Dendritic cell treated with granulocyte-macrophage colony-stimulating factor and Interleukin-4, amounts not matched to agents 40 ng/mL and 50 ng/mL, for 4 days (primary cell): ENCODE results near the gene CACNA2D1.
"Not testable (repeated sequence)": the region's sequence is repeated elsewhere in the genome, so short reads cannot be mapped to it uniquely, and the experiment has no call there.

Source experiments
- H3K27ac Mint-ChIP-seq: one replicate; pipeline ENCODE4 v1.8.0; 2022; ENCODE audit warnings: mild to moderate bottlenecking, mixed read lengths
- H3K27me3 Mint-ChIP-seq: one replicate; pipeline ENCODE4 v1.8.0; 2022; ENCODE audit warnings: mild to moderate bottlenecking, mixed read lengths
- H3K36me3 Mint-ChIP-seq: one replicate; pipeline ENCODE4 v1.8.0; 2022; ENCODE audit warnings: low read depth, mixed read lengths
- H3K4me1 Mint-ChIP-seq: one replicate; pipeline ENCODE4 v1.8.0; 2022; ENCODE audit warnings: low read depth, mixed read lengths
- H3K4me3 Mint-ChIP-seq: one replicate; pipeline ENCODE4 v1.8.0; 2022; ENCODE audit warnings: mild to moderate bottlenecking, moderate library complexity, mixed read lengths
- H3K9me3 Mint-ChIP-seq: one replicate; pipeline ENCODE4 v1.8.0; 2022; ENCODE audit warnings: mixed read lengths
- intact Hi-C: fragments of 100-400 bp; cut with micrococcal nuclease; formaldehyde crosslinking; loops from one replicate; pipeline ENCODE4 v1.15.0; 2022

CACNA2D1 gene

DNA sequence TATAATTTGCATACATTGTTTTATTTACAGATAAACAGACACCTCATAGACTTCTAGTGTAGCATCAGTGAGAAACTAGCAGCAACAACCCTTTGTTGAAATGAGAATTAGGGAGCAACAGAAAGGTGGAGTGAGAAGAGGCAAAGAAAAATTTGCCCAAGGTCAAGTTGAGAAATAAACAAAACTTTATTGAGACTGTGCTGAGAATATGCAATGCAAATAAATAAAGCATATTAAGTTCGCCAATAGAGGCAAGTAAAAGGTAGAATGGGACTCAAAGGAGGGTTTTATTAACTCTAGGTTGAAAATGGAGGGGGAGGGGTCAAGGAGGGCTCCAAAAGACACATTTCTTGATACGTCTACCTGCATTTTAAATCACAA, 49.7 kb downstream of the CACNA2D1 start:
- Mint-ChIP-seq H3K9me3 (peaks cover 5% of the 10 kb centered on the region), H3K4me1 (no peaks in the 10 kb centered on the region), H3K27me3 (no peaks in the 10 kb centered on the region), H3K27ac (no peak overlapping the region), H3K36me3 (no peaks in the 10 kb centered on the region), H3K4me3 (no peak overlapping the region)
- intact Hi-C loops: no loop called here

DNA sequence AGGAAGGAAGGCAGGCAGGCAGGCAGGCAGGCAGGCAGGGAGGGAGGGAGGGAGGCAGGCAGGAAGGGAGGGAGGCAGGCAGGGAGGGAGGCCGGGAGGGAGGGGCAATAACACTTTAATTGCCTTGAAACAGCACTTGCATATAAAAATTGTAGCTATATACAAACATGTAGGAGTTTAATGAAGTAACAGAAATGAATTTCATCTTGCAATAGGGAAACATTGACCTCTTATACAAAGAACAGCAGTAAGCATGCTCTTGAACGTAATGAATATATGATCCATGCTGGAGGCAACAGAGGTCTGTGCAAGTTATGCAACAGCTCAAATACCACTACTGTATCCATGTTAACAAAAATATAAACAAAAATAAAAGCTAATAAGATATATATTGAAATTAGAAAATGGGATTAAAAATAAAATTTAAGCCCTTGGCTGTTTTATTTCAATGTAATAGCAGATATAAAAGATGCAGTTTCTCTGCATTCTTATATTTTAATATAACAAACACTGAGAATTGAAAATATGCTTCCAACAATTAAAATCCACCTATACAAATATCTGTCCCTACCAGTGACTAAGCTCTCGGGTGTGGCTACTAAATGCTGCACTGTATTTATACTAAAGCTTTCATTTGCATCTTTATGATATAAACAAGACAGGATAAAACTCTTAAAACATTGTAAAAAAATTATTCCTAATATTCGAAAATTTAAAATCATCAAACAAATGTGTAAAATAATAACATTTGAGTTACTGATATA, 50.3 kb downstream of the CACNA2D1 start:
- H3K27ac Mint-ChIP-seq: no peak overlapping the region
- intact Hi-C loops: no loop called here
- no peaks in the 10 kb centered on the region for H3K36me3 Mint-ChIP-seq
- H3K27me3 Mint-ChIP-seq: no peaks in the 10 kb centered on the region
- no peaks in the 10 kb centered on the region for H3K9me3 Mint-ChIP-seq
- H3K4me3 Mint-ChIP-seq: no peak overlapping the region
- H3K4me1 Mint-ChIP-seq: no peaks in the 10 kb centered on the region

DNA sequence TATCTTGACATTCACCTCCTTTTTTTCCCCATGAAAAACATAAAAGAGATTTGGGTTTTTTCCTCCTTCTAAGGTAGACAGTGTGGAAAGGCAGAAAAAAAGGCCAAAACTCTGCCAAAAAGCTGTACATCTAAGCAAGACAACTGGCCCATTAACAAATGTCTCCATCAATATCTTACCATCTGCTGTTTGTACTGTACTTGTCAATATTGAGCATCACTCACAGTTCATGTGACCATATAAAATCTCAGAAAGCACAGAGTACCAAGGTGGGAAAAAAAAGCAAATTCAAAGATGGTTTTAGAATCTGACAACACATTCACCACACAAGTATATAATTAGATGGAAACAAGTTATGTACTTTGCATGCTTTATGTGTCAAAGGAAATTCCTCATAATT, 52.6 kb downstream of the CACNA2D1 start:
- no peaks in the 10 kb centered on the region for H3K36me3 Mint-ChIP-seq
- H3K9me3 Mint-ChIP-seq: no peaks in the 10 kb centered on the region
- no peaks in the 10 kb centered on the region for H3K27me3 Mint-ChIP-seq
- intact Hi-C loops: no loop called here
- no peaks in the 10 kb centered on the region for H3K4me1 Mint-ChIP-seq
- H3K4me3 Mint-ChIP-seq: no peak overlapping the region
- H3K27ac Mint-ChIP-seq: no peak overlapping the region

DNA sequence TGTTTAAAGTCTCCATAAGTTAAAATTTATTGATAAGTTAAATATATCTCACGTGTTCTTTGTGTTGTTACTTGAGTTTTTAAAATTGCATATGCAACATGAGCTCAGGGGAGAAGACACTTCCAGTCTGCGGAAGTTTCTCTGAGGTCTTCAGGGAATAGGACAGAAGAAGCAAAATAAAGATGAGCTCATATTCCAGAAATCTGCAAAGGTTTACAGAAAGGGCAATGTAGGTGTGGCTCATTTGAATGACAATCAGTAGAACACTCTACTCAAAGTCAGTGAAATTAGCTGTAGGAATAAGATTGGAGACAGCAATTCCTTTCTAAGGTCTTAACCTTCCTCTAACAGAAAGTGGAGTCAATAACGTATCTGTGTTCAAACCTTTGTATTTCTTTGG, 53.7 kb downstream of the CACNA2D1 start:
- H3K9me3 Mint-ChIP-seq: no peaks in the 10 kb centered on the region
- no peaks in the 10 kb centered on the region for H3K4me1 Mint-ChIP-seq

DNA sequence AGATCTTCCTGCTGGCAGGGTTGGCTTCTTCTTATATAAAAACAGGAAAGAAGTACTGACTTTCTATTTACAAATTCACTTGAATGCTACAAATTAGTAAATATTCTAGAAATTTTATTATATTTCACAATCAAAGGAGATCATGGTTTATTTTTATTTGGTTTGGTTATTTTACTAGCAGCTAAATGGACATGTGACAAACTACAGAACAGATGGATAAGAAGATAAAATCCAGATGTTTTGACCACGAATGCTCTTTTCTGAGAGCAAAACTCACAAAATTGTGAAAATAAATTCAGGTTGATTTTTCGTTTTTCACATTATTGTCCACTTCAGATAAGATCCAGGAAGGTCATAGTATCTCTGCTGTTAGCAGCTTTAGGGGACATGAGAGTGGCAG, 55.4 kb downstream of the CACNA2D1 start:
- Mint-ChIP-seq H3K27ac (no peak overlapping the region), H3K27me3 (no peaks in the 10 kb centered on the region), H3K4me1 (no peaks in the 10 kb centered on the region), H3K9me3 (no peaks in the 10 kb centered on the region), H3K4me3 (no peak overlapping the region), H3K36me3 (no peaks in the 10 kb centered on the region)
- intact Hi-C loops: no loop called here

More for the DNA sequence above, 53.7 kb downstream of the CACNA2D1 start:
- intact Hi-C loops: no loop called here
- Mint-ChIP-seq H3K36me3 (no peaks in the 10 kb centered on the region), H3K27me3 (no peaks in the 10 kb centered on the region), H3K4me3 (no peak overlapping the region), H3K27ac (no peak overlapping the region)

DNA sequence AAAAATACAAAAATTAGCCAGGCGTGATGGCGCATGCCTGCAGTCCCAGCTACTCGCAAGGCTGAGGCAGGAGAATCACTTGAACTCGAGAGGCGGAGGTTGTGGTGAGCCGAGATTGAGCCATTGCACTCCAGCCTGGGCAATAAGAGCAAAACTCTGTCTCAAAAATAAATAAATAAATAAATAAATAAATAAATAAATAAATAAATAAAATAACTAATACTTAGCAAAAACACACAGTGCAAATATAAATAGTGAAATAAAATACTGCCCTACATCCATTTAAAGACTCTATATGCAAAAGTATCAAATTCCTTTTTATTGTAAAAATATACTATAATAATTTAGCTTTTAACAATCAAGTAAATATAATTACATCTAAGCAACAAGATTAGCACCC, 57.0 kb downstream of the CACNA2D1 start:
- intact Hi-C loops, H3K4me1 Mint-ChIP-seq, H3K36me3 Mint-ChIP-seq, H3K27ac Mint-ChIP-seq, H3K27me3 Mint-ChIP-seq, H3K9me3 Mint-ChIP-seq, H3K4me3 Mint-ChIP-seq: not testable (repeated sequence)

DNA sequence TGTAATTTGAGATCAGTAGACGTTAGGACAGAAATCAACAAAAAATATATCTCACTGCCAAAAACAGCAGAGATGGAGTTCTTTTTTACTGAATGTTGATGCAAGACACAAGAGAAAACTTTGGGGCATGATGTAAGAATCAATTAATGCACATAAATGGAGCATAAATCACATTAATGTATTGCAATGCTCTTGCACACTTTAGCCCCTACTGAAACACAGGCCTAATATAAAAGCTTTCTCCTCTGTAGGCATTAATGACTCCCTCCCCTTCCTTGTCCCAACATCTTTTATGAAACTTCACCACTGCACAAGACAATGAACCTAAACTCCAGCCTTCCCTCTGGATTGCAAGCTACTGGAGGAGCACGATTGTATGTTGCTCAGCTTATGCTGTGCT, 58.8 kb downstream of the CACNA2D1 start:
- Mint-ChIP-seq H3K4me1 (no peaks in the 10 kb centered on the region), H3K27me3 (no peaks in the 10 kb centered on the region), H3K27ac (no peak overlapping the region), H3K4me3 (no peak overlapping the region), H3K9me3 (no peaks in the 10 kb centered on the region), H3K36me3 (no peaks in the 10 kb centered on the region)
- intact Hi-C loops: no loop called here

DNA sequence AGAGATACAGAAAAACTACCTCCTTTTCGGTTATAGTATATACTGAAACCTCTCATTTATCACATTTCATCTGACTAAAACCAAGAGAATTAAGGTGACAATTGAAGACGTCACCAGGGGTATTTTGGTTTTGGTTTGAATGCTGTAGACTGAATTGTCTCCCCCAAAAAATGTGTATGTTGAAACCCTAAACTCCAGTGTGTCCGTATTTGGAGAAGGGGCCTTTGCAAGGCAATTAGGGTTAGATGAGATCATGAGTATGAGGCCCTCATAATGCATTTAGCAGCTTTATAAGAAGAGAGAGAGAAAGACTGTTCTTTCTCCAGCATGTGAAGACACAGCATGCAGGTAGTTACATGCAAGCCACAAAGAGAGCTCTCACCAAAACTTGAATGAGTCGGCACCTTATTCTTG, 59.5 kb downstream of the CACNA2D1 start:
- no peak overlapping the region for H3K4me3 Mint-ChIP-seq
- H3K27ac Mint-ChIP-seq: no peak overlapping the region
- H3K4me1 Mint-ChIP-seq: no peaks in the 10 kb centered on the region
- intact Hi-C loops: no loop called here
- no peaks in the 10 kb centered on the region for H3K27me3 Mint-ChIP-seq
- H3K9me3 Mint-ChIP-seq: no peaks in the 10 kb centered on the region
- no peaks in the 10 kb centered on the region for H3K36me3 Mint-ChIP-seq

DNA sequence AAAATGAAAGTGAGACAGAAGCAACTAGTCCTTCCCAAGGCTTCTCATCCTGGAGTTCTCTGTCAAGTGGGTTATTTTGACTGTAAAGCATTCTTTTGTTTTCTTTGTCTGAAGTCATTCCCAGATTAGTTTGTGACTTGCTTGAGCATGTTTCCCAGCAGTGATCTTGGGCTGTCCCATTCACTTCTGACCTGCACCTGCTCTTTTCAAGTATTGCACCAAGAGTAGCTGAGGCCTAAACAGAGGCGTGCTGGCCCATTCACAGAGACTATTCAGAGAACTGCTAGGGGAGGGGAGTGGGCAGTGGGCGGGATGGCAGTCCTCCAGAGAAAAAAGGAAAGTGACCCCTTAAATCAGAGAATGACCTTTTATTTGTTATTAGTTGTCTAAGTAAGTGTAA, 61.3 kb downstream of the CACNA2D1 start:
- no peaks in the 10 kb centered on the region for H3K9me3 Mint-ChIP-seq
- no peaks in the 10 kb centered on the region for H3K27me3 Mint-ChIP-seq
- no peaks in the 10 kb centered on the region for H3K4me1 Mint-ChIP-seq
- H3K4me3 Mint-ChIP-seq: no peak overlapping the region
- intact Hi-C loops: no loop called here
- no peaks in the 10 kb centered on the region for H3K36me3 Mint-ChIP-seq
- H3K27ac Mint-ChIP-seq: no peak overlapping the region

DNA sequence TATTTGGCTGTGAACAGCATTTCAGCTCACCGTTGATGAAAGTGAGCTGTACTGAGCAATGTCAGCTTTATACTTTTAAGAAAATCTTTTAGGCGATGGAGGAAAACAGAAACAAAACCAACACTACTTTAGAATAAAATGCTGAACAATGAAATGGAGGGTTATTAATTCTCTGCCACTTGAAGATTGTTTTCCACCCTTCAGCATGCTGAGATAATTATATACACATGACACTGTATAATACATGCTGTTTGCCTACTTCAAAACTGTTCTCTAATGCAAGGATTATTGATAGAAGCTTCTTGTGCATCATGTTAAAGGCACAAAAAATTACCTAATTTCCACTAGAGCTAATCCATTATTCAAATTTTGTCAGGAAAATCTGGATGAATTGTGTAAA, 66.8 kb downstream of the CACNA2D1 start:
- H3K27ac Mint-ChIP-seq: no peak overlapping the region
- H3K27me3 Mint-ChIP-seq: no peaks in the 10 kb centered on the region
- H3K9me3 Mint-ChIP-seq: no peaks in the 10 kb centered on the region
- no peaks in the 10 kb centered on the region for H3K36me3 Mint-ChIP-seq
- no peaks in the 10 kb centered on the region for H3K4me1 Mint-ChIP-seq
- no peak overlapping the region for H3K4me3 Mint-ChIP-seq
- intact Hi-C loops: no loop called here

DNA sequence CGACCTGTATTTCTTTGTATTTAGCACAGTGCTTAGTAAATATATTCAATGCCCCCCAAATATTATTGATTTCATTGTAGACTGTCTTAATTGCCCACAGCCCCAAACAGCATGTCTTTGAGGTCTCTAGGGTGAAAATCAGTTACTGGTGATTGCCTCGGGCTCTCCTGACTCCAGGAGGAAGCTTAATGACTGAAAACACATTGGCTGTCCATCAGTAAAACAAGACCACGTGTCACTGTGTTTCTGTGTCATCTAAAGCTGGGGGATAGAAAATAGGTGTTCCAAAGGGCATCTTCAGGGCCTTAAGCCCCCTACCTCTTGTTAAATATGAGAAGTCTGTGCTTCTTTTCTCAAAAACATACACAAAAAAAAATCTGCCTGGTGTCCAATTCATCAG, 67.9 kb downstream of the CACNA2D1 start:
- intact Hi-C loops: no loop called here
- Mint-ChIP-seq H3K9me3 (no peaks in the 10 kb centered on the region), H3K36me3 (no peaks in the 10 kb centered on the region), H3K4me1 (no peaks in the 10 kb centered on the region), H3K4me3 (no peak overlapping the region), H3K27me3 (no peaks in the 10 kb centered on the region), H3K27ac (no peak overlapping the region)

DNA sequence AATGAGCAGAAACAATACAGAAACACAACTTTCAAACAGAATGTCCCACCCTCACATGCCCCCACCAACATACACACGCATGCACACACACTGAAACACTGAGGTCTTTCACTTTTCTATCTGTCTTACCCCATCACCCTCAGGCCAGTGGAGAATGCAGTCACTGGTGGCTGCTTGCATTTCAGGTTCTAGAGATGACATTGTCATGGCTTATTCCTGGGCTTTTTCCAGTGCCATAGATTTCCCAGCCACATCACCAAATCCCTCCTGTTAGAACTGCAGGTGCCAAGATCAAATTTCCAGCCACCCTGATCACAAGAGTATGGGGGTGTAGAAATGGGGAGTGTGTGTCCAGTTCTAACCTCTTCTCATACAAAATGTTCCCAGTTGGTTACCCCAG, 68.4 kb downstream of the CACNA2D1 start:
- no peak overlapping the region for H3K4me3 Mint-ChIP-seq
- H3K36me3 Mint-ChIP-seq: no peaks in the 10 kb centered on the region
- no peaks in the 10 kb centered on the region for H3K27me3 Mint-ChIP-seq
- intact Hi-C loops: no loop called here
- no peak overlapping the region for H3K27ac Mint-ChIP-seq
- no peaks in the 10 kb centered on the region for H3K4me1 Mint-ChIP-seq
- H3K9me3 Mint-ChIP-seq: no peaks in the 10 kb centered on the region

DNA sequence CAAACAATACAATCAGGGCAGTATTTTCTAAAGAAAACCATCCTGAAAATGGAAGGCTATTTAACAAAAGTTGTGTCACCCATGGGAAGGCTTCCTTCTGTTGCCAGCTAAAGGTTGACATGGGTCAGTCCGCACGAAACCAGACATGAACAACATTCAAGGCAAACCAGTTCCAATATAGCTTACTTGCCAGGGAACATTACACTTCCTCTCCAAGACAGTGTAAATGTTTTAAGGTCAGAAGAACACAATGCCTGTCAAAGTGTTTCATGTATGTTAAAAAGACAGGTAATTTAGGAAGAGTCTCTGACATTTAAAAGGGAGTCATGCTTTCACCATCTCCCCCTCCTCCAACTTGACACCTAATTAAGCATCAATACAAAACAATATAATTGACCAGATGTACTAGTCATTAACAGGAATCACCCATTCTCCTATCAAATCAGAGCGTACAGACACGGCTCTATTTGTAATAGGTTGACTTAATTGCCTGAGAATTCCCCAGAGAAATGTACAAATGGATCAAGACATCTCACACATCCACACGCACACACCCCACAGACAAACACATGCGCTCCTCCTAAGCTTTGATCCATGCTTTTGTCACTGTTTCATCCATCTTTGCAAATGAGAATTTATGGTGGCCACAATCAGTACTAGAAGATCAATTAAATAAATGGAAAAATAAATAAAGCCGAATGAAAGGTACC, 69.5 kb downstream of the CACNA2D1 start:
- no peaks in the 10 kb centered on the region for H3K36me3 Mint-ChIP-seq
- H3K9me3 Mint-ChIP-seq: no peaks in the 10 kb centered on the region
- no peaks in the 10 kb centered on the region for H3K27me3 Mint-ChIP-seq
- intact Hi-C loops: no loop called here
- no peak overlapping the region for H3K4me3 Mint-ChIP-seq
- H3K27ac Mint-ChIP-seq: no peak overlapping the region
- H3K4me1 Mint-ChIP-seq: no peaks in the 10 kb centered on the region

DNA sequence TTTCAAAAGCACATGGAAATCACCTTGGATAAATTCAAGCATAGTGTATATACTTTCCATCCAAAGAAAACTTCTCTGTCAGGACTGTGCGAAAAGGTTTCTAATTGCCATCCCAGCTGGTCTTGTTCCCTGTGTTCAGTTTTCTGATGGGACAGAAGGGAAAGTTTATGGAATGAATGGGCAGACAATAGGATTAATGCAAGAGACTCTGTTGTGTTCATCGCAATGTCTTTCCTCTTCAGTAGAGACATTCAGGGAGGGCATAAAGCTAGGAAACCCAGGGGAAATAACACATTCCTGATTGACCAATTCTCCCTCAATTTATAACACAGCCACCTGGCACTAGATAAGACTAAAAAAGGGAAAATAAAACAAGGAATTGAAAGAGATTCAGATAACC, 78.9 kb downstream of the CACNA2D1 start:
- Mint-ChIP-seq H3K27ac (no peak overlapping the region), H3K36me3 (no peaks in the 10 kb centered on the region), H3K27me3 (no peaks in the 10 kb centered on the region), H3K4me3 (no peak overlapping the region), H3K9me3 (no peaks in the 10 kb centered on the region), H3K4me1 (no peaks in the 10 kb centered on the region)
- intact Hi-C loops: no loop called here

DNA sequence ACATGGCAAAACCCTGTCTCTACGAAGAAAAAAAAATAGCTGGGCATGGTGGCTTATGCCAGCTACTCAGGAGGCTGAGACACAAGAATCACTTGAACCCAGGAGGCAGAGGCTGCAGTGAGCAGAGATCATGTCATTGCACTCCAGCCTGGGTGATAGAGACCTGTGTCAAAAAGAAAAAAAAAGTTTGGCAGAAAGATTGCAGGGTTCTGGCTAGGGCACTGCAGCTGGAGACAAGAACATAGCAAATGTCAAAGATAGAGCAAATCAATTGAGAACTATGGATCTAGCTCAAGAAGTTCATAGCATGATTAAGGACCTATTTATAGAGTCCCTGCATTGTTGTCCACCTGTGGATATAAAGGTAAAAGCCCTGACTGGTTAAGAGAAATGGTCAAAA, 79.5 kb downstream of the CACNA2D1 start:
- Mint-ChIP-seq H3K36me3 (no peaks in the 10 kb centered on the region), H3K4me1 (no peaks in the 10 kb centered on the region), H3K4me3 (no peak overlapping the region), H3K27me3 (no peaks in the 10 kb centered on the region), H3K27ac (no peak overlapping the region), H3K9me3 (no peaks in the 10 kb centered on the region)
- intact Hi-C loops: no loop called here
